Superior temporal gyrus (tissue), 1 donor: ENCODE measurements around the gene MAGI1.

ENCODE experiments used
- DNase-seq: peaks from one replicate; pipeline ENCODE4 v3.0.0-alpha.2; 2016; ENCODE audit errors: extremely low spot score

The MAGI1 gene

GRCh38 chr3:65716071-65716751, 322.5 kb downstream of the MAGI1 start:
- no peak for DNase-seq

GRCh38 chr3:65714134-65714533, 324.6 kb downstream of the MAGI1 start:
- no peak for DNase-seq

DNA sequence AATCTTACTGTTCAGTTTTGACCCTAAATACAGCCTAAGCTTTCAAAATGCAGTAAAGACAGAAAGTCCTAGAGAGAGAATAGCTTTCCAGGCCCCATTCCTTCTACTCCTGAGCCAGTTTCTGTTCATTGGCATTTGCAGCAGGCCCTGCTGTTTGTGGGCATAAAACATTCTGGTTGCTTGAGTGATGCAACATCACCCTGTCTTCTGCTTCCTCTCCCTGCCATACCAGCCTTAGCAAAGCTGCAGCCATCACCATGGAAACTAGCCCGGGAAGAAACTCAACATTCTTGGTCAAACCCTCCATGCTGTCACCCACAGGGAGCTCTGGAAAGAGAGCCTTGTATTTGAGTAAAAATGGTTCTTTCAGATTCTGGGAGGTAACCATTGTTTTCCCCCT, 325.7 kb downstream of the MAGI1 start:
- DNase-seq: peak; percentile 67

DNA sequence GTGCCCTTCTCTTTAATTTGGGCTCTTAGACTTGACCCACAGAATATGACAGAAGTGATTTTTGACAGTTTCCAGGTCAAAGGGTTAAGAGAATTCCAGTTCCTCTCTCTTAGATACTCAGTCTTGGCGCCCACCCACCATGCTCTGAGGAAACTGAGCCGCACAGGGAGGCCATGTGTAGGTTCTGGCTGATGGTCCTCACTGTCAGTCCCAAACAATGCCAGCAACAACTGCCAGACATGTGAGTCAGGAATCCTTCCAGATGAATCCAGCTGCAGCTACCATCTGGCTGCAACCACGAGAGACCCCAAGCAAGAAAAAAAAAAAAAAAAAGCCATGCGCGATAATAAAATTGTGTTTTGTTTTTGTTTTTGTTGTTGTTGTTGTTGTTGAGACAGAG, 326.6 kb downstream of the MAGI1 start:
- no peak for DNase-seq

GRCh38 chr3:65706776-65707568, 331.7 kb downstream of the MAGI1 start:
- no peak for DNase-seq

DNA sequence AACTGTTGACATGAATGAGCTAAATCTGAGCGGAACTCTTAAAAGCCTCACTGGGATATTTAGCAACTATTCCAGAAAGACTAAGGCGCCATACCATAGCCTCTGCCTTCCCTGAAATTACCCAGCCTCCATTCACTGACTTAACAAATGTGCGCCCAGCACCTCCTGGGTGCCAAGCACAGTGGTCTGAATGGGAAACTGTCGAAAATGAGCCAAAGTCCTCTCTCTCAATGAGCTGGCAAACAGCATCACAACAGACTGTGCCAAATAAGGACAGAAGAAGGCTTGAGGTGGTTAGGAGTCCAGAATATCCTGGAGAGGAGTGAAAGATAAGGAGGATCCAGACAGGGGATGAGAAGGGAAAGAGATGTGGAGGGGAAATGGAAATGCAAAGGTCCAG, 332.4 kb downstream of the MAGI1 start:
- no peak for DNase-seq

DNA sequence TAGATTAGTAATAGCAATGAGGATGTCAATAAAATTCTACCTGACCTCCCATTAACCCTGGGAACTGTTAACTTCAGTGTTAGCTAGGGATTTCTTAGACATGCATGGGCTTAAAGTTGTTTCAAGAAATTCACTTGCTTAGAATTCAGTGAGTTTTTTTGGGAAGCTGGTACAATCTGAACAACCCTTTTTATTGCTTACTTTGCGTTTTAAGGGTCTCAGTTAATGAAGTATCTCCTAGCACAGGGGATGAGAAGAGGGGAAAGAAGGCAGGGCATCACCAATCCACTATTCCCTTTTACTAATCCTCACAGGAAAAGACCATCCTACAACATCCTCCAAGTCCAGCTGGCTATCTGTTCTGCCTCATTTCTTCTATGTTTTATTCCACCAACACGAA, 334.9 kb downstream of the MAGI1 start:
- DNase-seq: no peak

- DNase-seq: no peak
These were observed 335.7 kb downstream of the MAGI1 start for GRCh38 chr3:65703026-65703425.

- no peak for DNase-seq
These were observed 336.5 kb downstream of the MAGI1 start for GRCh38 chr3:65702202-65702601.

DNA sequence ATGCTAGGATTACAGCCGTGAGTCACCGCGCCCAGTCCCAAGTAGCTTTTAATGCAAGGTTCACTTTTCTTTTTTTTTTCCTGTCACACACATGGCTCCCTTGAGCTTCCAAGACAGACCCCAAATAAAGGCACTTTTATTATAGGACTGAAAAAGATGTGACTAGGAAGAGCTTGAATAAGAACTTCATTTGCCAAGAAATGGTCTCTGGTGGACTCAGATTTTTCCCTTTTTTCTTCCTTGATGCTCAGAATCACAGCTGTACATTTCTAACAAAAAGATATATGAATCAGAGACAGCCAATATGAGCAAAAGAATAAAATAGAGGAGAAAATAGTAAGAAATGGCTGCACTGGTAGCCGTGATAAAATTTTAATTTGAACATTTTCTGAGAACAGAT, 337.2 kb downstream of the MAGI1 start:
- no peak for DNase-seq

GRCh38 chr3:65689436-65689835, 349.3 kb downstream of the MAGI1 start:
- no peak for DNase-seq

GRCh38 chr3:65687741-65688140, 351.0 kb downstream of the MAGI1 start:
- no peak for DNase-seq

DNA sequence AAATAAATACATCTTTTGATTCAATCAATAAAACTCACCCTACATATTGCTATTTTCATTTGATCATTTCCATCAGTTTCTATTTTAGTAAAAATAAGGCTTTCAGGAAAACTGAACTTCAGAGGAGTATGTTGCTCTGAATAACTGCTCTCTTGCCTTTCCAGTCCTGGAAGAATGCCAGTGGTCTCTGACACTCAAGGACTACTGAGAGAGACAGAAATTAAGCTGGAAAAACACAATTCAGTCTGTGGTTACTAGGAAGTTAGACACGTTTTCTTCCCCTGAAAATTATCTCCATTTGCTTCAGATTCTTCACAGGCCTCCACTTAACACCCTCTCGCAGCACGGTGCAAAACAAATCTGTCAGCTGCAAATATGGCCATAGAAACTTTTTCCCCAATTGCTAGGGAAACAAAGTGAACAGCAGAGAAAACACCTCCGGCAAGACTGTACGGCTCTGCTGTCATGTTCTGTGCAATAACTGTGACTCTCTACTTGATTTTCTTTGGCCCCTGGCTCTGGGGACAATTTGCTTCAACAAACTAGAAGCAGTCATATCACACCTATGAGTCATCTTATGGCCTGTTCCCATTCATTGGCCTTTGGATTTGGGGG, 353.0 kb downstream of the MAGI1 start:
- DNase-seq: peak; percentile 65

DNA sequence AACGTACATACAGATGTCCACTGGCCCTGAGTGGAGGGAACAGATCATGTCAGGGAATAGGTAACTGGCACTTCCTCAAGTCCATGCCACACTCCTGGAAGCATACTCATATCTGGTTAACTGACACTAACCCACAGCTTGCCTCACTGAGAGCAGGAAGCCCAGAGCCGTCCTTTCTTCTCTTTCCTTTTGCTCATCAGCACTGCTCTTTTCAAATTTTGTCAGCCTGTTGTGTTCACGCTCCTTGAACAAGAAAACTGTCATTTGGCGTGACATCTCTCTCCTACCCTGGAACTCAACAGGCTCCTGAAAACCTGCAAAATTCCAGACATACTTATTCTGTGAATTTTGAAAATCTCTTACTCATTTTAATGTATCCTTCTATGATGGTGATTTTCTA, 360.2 kb downstream of the MAGI1 start:
- DNase-seq: no peak

- DNase-seq: no peak
These were observed 361.2 kb downstream of the MAGI1 start for GRCh38 chr3:65677486-65678010.

GRCh38 chr3:65676580-65676979, 362.1 kb downstream of the MAGI1 start:
- no peak for DNase-seq

GRCh38 chr3:65675011-65675410, 363.7 kb downstream of the MAGI1 start:
- no peak for DNase-seq

- no peak for DNase-seq
These were observed 364.5 kb downstream of the MAGI1 start for GRCh38 chr3:65674226-65674625.

- peak; percentile 87 for DNase-seq
These were observed 365.6 kb downstream of the MAGI1 start for GRCh38 chr3:65672871-65673815.

DNA sequence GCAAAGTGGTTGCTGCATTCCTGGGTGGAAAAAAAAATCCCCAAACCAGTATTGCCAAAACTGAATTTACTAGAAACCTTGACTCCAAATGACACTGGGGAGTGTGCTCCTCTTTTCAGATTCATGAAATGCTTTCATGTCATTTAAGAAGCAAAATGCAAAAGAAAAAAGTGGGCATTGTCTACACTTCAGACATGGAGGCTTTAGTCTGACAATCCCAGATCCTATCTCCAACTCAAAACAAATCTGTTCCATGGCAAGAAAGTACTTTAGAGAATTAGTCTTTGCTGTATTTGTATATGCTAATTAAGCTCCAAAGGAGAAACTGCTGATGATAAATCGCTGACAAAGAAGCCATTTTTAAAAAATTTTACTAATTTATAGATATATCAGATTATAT, 366.7 kb downstream of the MAGI1 start:
- DNase-seq: no peak

- DNase-seq: no peak
These were observed 367.7 kb downstream of the MAGI1 start for GRCh38 chr3:65671004-65671403.
